ENCODE measurements around the gene CMSS1.

- TF ChIP-seq CTCF (IDR thresholded peaks at IDR 0.05; ENCODE audit: insufficient read depth, low read length) = no peak
- TF ChIP-seq POLR2AphosphoS5 (IDR thresholded peaks at IDR 0.05; ENCODE audit: low read depth) = no peak
- TF ChIP-seq GABPA (IDR thresholded peaks at IDR 0.05; ENCODE audit: low read depth) = no peak
- no peak for TF ChIP-seq SPI1 (IDR thresholded peaks at IDR 0.05; ENCODE audit: borderline replicate concordance, low read depth)
- TF ChIP-seq REST (IDR thresholded peaks at IDR 0.05; ENCODE audit: insufficient replicate concordance, low read depth) = no peak
These were observed 201.1 kb downstream of the CMSS1 start for GRCh38 chr3:100018806-100019205.
